Renal cortex interstitium (tissue), 11 donors: ENCODE results near the gene GMEB2. TPM values are rescaled to one million over a fixed set of nuclear protein-coding genes. Genes with fewer than 3 reads are reported as not detected.

ENCODE experiments used
- DNase-seq, 11 donors: peaks; one replicate each; pipeline ENCODE4 v3.0.0-alpha.2; 2013; ENCODE audit warnings: low read depth in 9 of 11, low spot score in 4 of 11; ENCODE audit errors: extremely low read depth in 1 of 11
- polyA plus RNA-seq, 3 donors: library from polyadenylated mRNA; unstranded; fragments of 120-200 nt; gene quantifications; one replicate each; pipeline ENCODE4 v1.2.1, GENCODE V29; 2013; ENCODE audit not compliant: insufficient read length in 3 of 3

GMEB2 gene
- polyA plus RNA-seq, 3 donors: 9.5 to 13.2 (median 12.2) TPM

- no peak for DNase-seq
Observed at GRCh38 chr20:63544241-63544957, 82.5 kb downstream of the GMEB2 start.

- DNase-seq: no peak
Observed at GRCh38 chr20:63543733-63544132, 83.2 kb downstream of the GMEB2 start.

GRCh38 chr20:63543131-63543530 lies 83.8 kb downstream of the GMEB2 start:
- no peak for DNase-seq

GRCh38 chr20:63542696-63543095 lies 84.2 kb downstream of the GMEB2 start:
- DNase-seq: no peak

GRCh38 chr20:63542031-63542559 lies 84.8 kb downstream of the GMEB2 start:
- DNase-seq: no peak

- no peak for DNase-seq
Observed at GRCh38 chr20:63541371-63541770, 85.5 kb downstream of the GMEB2 start.

GRCh38 chr20:63540417-63541186 lies 86.3 kb downstream of the GMEB2 start:
- DNase-seq: no peak

GRCh38 chr20:63539441-63540370 lies 87.2 kb downstream of the GMEB2 start:
- DNase-seq: no peak

GRCh38 chr20:63539092-63539430 lies 87.8 kb downstream of the GMEB2 start:
- DNase-seq: no peak

- DNase-seq: no peak
Observed at GRCh38 chr20:63538204-63539091, 88.5 kb downstream of the GMEB2 start.

Other genes with a start within 250 kb of the GMEB2 start
- 10 to 100 TPM in 1 of 3 donors, 1 to 10 TPM in 2; 7.2 to 10.9 (median 8.5) TPM for gene KCNQ2, start 154.4 kb downstream of the GMEB2 start, polyA plus RNA-seq
- gene EEF1A2, start 128.0 kb downstream of the GMEB2 start, polyA plus RNA-seq: 1 to 10 TPM; 1.1 to 2.3 (median 1.9) TPM
- gene PPDPF, start 106.3 kb downstream of the GMEB2 start, polyA plus RNA-seq: 100 to 1,000 TPM; 145 to 341 (median 332) TPM
- gene PTK6, start 89.7 kb downstream of the GMEB2 start, polyA plus RNA-seq: under 1 TPM; 0.50 to 0.82 (median 0.56) TPM
- under 1 TPM; 0.14 to 0.17 (median 0.16) TPM for gene SRMS, start 79.4 kb downstream of the GMEB2 start, polyA plus RNA-seq
- gene FNDC11, start 72.9 kb downstream of the GMEB2 start, polyA plus RNA-seq: 1 to 10 TPM in 2 of 3 donors, under 1 TPM in 1; 0.95 to 1.6 (median 1.0) TPM
- 10 to 100 TPM in 2 of 3 donors, 1 to 10 TPM in 1; 8.0 to 15.6 (median 15.5) TPM for gene HELZ2, start 52.9 kb downstream of the GMEB2 start, polyA plus RNA-seq
- gene STMN3, start 26.3 kb upstream of the GMEB2 start, polyA plus RNA-seq: 10 to 100 TPM; 20.7 to 36.7 (median 32.5) TPM
- 10 to 100 TPM; 13.8 to 22.2 (median 18.2) TPM for gene RTEL1, start 31.2 kb upstream of the GMEB2 start, polyA plus RNA-seq
- gene TNFRSF6B, start 69.6 kb upstream of the GMEB2 start, polyA plus RNA-seq: 1 to 10 TPM in 2 of 3 donors, under 1 TPM in 1; 0.79 to 2.2 (median 2.0) TPM
- 10 to 100 TPM; 28.3 to 37.0 (median 36.2) TPM for gene ARFRP1, start 80.9 kb upstream of the GMEB2 start, polyA plus RNA-seq
- gene ZGPAT, start 80.9 kb upstream of the GMEB2 start, polyA plus RNA-seq: 10 to 100 TPM; 11.7 to 25.3 (median 20.8) TPM
- gene LIME1, start 109.6 kb upstream of the GMEB2 start, polyA plus RNA-seq: 10 to 100 TPM in 2 of 3 donors, 1 to 10 TPM in 1; 3.1 to 14.2 (median 10.7) TPM
- gene SLC2A4RG, start 112.7 kb upstream of the GMEB2 start, polyA plus RNA-seq: 100 to 1,000 TPM in 2 of 3 donors, 10 to 100 TPM in 1; 65.7 to 124 (median 123) TPM
- gene ZBTB46, start 204.2 kb upstream of the GMEB2 start, polyA plus RNA-seq: 10 to 100 TPM; 15.5 to 20.0 (median 19.2) TPM
- not detected for gene ABHD16B, start 234.4 kb upstream of the GMEB2 start, polyA plus RNA-seq
- gene TPD52L2, start 238.2 kb upstream of the GMEB2 start, polyA plus RNA-seq: 100 to 1,000 TPM in 1 of 3 donors, 10 to 100 TPM in 2; 79.9 to 102 (median 90.5) TPM